Inferior parietal cortex (tissue), 1 donor: ENCODE results near the gene TBC1D26.
"Not testable (repeated sequence)": the region's sequence is repeated elsewhere in the genome, so short reads cannot be mapped to it uniquely, and the experiment has no call there.

Source experiments
- DNase-seq: peaks from one replicate; pipeline ENCODE4 v3.0.0-alpha.2; 2016; ENCODE audit errors: extremely low spot score

The TBC1D26 gene

GRCh38 chr17:15744074-15744676, 12.1 kb downstream of the TBC1D26 start:
- no peak for DNase-seq

GRCh38 chr17:15744885-15745284, 12.8 kb downstream of the TBC1D26 start:
- no peak for DNase-seq

GRCh38 chr17:15749403-15749802, 17.3 kb downstream of the TBC1D26 start:
- DNase-seq, result not testable (repeated sequence)

GRCh38 chr17:15768865-15769533, 36.9 kb downstream of the TBC1D26 start:
- DNase-seq, result not testable (repeated sequence)

GRCh38 chr17:15770679-15771078, 38.6 kb downstream of the TBC1D26 start:
- not testable (repeated sequence) for DNase-seq

- DNase-seq, result no peak
Measured at GRCh38 chr17:15776871-15777270, 44.8 kb downstream of the TBC1D26 start.

- DNase-seq, result no peak
Measured at GRCh38 chr17:15777297-15777696, 45.2 kb downstream of the TBC1D26 start.

GRCh38 chr17:15777717-15778116, 45.6 kb downstream of the TBC1D26 start:
- no peak for DNase-seq

GRCh38 chr17:15779119-15779518, 47.0 kb downstream of the TBC1D26 start:
- DNase-seq, result no peak

- DNase-seq, result no peak
Measured at GRCh38 chr17:15780188-15780587, 48.1 kb downstream of the TBC1D26 start.

- DNase-seq, result no peak
Measured at GRCh38 chr17:15782866-15783265, 50.8 kb downstream of the TBC1D26 start.

GRCh38 chr17:15783461-15783860, 51.4 kb downstream of the TBC1D26 start:
- no peak for DNase-seq

GRCh38 chr17:15784351-15784750, 52.3 kb downstream of the TBC1D26 start:
- not testable (repeated sequence) for DNase-seq

GRCh38 chr17:15787363-15788075, 55.4 kb downstream of the TBC1D26 start:
- not testable (repeated sequence) for DNase-seq

GRCh38 chr17:15788365-15788764, 56.3 kb downstream of the TBC1D26 start:
- not testable (repeated sequence) for DNase-seq
